Endothelial cell of umbilical vein (primary cell): Measurements from ENCODE around the gene GNB1L. TPM values are rescaled to one million over a fixed set of nuclear protein-coding genes. Genes with fewer than 3 reads are reported as not detected.

Source experiments
- BruUV-seq: library from RNA; stranded (reverse); fragments of 400-500 nt; replicated peaks from 2 replicates; lab custom pipeline; 2021; lab: Mats Ljungman, UMichigan
- CTCF ChIA-PET: fragments of 300-600, 350-600 bp; sonication (Branson Sonifier 250); formaldehyde crosslinking; loops from one replicate; lab custom pipeline; 2021; ENCODE audit warnings: antibody characterized with exemption, inconsistent platforms; lab: Charles Lee
- POLR2A ChIA-PET: fragments of 300-600, 350-600 bp; sonication (Branson Sonifier 250); formaldehyde crosslinking; loops from one replicate; lab custom pipeline; 2021; ENCODE audit warnings: antibody characterized with exemption, inconsistent platforms; lab: Charles Lee
- DNase-seq: peaks from one replicate; pipeline ENCODE4 v3.0.0-alpha.2; 2011; ENCODE audit warnings: low read depth, low spot score
- FAIRE-seq: peaks from 2 replicates; lab custom pipeline; 2011; peaks lifted over from hg19 to GRCh38; lab: Jason Lieb, UNC
- H2AFZ ChIP-seq: 2 replicates; pipeline ENCODE4 v1.6.0; 2012; ENCODE audit warnings: low read depth, low read length, control low read depth, inconsistent platforms
- H3K27ac ChIP-seq: 2 replicates; pipeline ENCODE4 v1.5.1; 2011; ENCODE audit warnings: low read depth, mild to moderate bottlenecking, control low read depth, low read length, moderate library complexity; ENCODE audit not compliant: insufficient read depth
- H3K27me3 ChIP-seq, 2 experiments: 2 replicates each; pipeline versions ENCODE4 v1.6.0 to v1.6.1; 2011; ENCODE audit warnings: low read length in 2 of 2, mixed read lengths in 1 of 2; ENCODE audit not compliant: control insufficient read depth in 2 of 2, insufficient read depth in 2 of 2
- H3K36me3 ChIP-seq, 2 experiments: 2 replicates in 1 of 2; 3 replicates in 1 of 2; pipeline ENCODE4 v1.5.1; 2011; ENCODE audit warnings: low read length in 2 of 2, mild to moderate bottlenecking in 1 of 2, moderate library complexity in 1 of 2; ENCODE audit not compliant: control insufficient read depth in 2 of 2, insufficient read depth in 2 of 2; ENCODE audit errors: extremely low read depth in 1 of 2
- H3K4me1 ChIP-seq: 3 replicates; pipeline ENCODE4 v1.5.1; 2011; ENCODE audit warnings: mild to moderate bottlenecking, low read length; ENCODE audit not compliant: control insufficient read depth, insufficient read depth; ENCODE audit errors: extremely low read depth
- H3K4me2 ChIP-seq: 2 replicates; pipeline ENCODE4 v1.6.1; 2011; ENCODE audit warnings: low read length, control low read depth, mixed read lengths; ENCODE audit not compliant: insufficient read depth
- H3K4me3 ChIP-seq, 3 experiments: fragments of 200-600 bp in 1 of 3; sonication (generic), shearing (Covaris generic) in 1 of 3; replicated peaks in 1 of 3; 2 replicates each; pipeline ENCODE4 v1.5.1; 2011 to 2016; ENCODE audit warnings: control low read depth in 3 of 3, low read length in 3 of 3, mild to moderate bottlenecking in 2 of 3, inconsistent platforms in 1 of 3, low read depth in 1 of 3, moderate library complexity in 1 of 3; ENCODE audit not compliant: insufficient read depth in 1 of 3
- H3K79me2 ChIP-seq: 2 replicates; pipeline ENCODE4 v1.6.0; 2012; ENCODE audit warnings: low read length, inconsistent platforms; ENCODE audit not compliant: control insufficient read depth, insufficient read depth
- H3K9ac ChIP-seq: replicated peaks from 2 replicates; pipeline ENCODE3; 2011; ENCODE audit warnings: low read length, control low read depth; ENCODE audit not compliant: insufficient read depth; ENCODE audit errors: extremely low read depth
- H3K9me1 ChIP-seq: replicated peaks from 3 replicates; pipeline ENCODE4 v1.6.0; 2011; ENCODE audit warnings: mild to moderate bottlenecking, low read length; ENCODE audit not compliant: control insufficient read depth, insufficient read depth; ENCODE audit errors: extremely low read depth
- H3K9me3 ChIP-seq: replicated peaks from 2 replicates; pipeline ENCODE4 v1.5.1; 2012; ENCODE audit warnings: low read length, inconsistent platforms; ENCODE audit not compliant: control insufficient read depth, insufficient read depth
- H4K20me1 ChIP-seq: replicated peaks from 2 replicates; pipeline ENCODE3; 2011; ENCODE audit warnings: mild to moderate bottlenecking, low read length; ENCODE audit not compliant: control insufficient read depth, insufficient read depth; ENCODE audit errors: extremely low read depth
- CTCF ChIP-seq, 2 donors: IDR thresholded peaks; 1 replicate in 1 of 2; 2 replicates in 1 of 2; pipeline ENCODE4 v1.5.1; 2011; ENCODE audit warnings: low read length in 2 of 2, mild to moderate bottlenecking in 2 of 2, moderate library complexity in 2 of 2, control low read depth in 1 of 2, inconsistent platforms in 1 of 2, low read depth in 1 of 2; ENCODE audit not compliant: insufficient read depth in 1 of 2; ENCODE audit errors: extremely low read depth in 1 of 2
- EZH2 ChIP-seq: IDR thresholded peaks from 2 replicates; pipeline ENCODE4 v1.6.1; 2012; ENCODE audit warnings: borderline replicate concordance, low read depth, mild to moderate bottlenecking, moderate library complexity, low read length, inconsistent platforms; ENCODE audit not compliant: severe bottlenecking
- FOS ChIP-seq: IDR thresholded peaks from 2 replicates; pipeline ENCODE4 v1.6.1; 2011; ENCODE audit warnings: mild to moderate bottlenecking, low read length, moderate library complexity, borderline replicate concordance; ENCODE audit not compliant: insufficient read depth
- GATA2 ChIP-seq: IDR thresholded peaks from 2 replicates; pipeline ENCODE4 v1.7.0; 2011; ENCODE audit warnings: low read depth, mild to moderate bottlenecking, moderate library complexity, mixed read lengths, low read length; ENCODE audit not compliant: insufficient read length, insufficient read depth
- JUN ChIP-seq: IDR thresholded peaks from 2 replicates; pipeline ENCODE4 v1.6.1; 2011; ENCODE audit warnings: borderline replicate concordance, low read depth; ENCODE audit not compliant: insufficient read length, insufficient read depth
- MAX ChIP-seq: IDR thresholded peaks from 2 replicates; pipeline ENCODE4 v1.6.1; 2011; ENCODE audit not compliant: insufficient read depth, insufficient read length
- MYC ChIP-seq: IDR thresholded peaks from one replicate; pipeline ENCODE4 v1.6.1; 2011; ENCODE audit warnings: mild to moderate bottlenecking, low read depth, low read length
- POLR2A ChIP-seq: IDR thresholded peaks from 2 replicates; pipeline ENCODE4 v1.6.1; 2012; ENCODE audit warnings: low read depth, mild to moderate bottlenecking, control low read depth, low read length
- POLR2AphosphoS5 ChIP-seq: IDR thresholded peaks from 2 replicates; pipeline ENCODE4 v1.6.1; 2012; ENCODE audit warnings: low read depth, mild to moderate bottlenecking, control low read depth, low read length, moderate library complexity; ENCODE audit not compliant: insufficient read depth
- dilution Hi-C: fragments of 300-500 bp; cut with MboI; formaldehyde crosslinking; loops from one replicate; pipeline ENCODE4 v1.15.0; 2019; ENCODE audit warnings: low sequenced_read_pairs; ENCODE audit not compliant: extremely low pct_ligation_motif_present
- intact Hi-C: fragments of 100-400 bp; cut with micrococcal nuclease; formaldehyde crosslinking; loops from one replicate; pipeline ENCODE4 v1.10.0; 2022
- polyA plus RNA-seq, 4 experiments: library from polyadenylated mRNA; depleted of rRNA in 3 of 4; stranded (reverse) in 3 of 4; unstranded in 1 of 4; fragments of >200 nt; gene quantifications; 2 replicates each; pipeline versions ENCODE4 v1.2.1 to v1.2.3, GENCODE V29; 2011 to 2012; ENCODE audit warnings: missing spikeins in 1 of 4
- total RNA-seq: library from RNA; stranded (reverse); gene quantifications from 2 replicates; pipeline ENCODE4 v1.2.3, GENCODE V29; 2021

The GNB1L gene
- total and polyA plus RNA-seq, 2 donors (not counting 3 experiments of a cell fraction or from before 2014, with no cell fraction given), result 5.4 to 5.9 TPM

DNA sequence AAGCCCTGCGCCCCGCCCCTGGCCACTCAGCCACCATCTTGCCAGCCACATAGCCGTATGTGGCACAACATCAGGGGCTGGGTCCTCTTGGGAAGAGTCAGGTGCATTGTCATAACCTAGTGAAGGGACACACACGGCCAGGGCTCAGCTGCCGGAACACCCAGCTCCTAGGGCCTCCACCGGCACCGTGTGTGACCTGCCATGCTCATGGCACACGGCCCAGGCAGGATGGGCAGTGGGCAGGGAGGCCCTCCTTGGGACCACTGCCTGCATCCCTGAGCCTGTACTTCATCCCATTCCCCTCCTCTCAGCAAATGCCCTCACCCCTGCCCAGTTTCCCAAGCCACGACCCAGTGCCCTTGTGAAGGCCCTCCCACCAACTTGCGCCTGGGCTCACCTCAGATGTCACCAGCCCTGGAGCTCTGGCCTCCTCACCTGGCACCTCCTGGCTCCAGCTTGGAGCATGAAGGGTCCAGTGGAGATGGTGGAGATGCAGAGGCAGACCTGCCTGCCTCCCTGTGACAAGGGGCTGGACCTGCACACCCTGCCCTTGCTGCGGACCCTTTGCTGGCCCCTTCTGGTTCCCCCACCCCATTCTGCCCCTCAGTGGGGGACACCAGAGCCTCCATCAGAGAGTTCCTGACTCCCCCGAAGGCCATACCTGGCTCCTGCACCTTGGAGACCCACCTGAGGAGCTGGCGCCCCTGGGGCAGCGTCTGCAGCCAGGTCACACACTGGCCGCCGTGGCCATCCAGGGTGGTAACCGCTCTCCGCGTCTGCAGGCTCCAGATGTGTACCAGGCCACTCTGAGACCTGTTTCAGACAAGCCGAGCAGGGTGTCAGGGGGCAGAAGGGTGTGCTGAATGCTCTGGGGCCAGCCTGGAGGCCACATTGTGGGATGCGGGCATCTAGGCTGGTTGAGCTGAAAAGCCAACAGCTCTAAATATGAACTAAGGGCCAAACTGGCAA, 34.5 kb downstream of the GNB1L start:
- Histone ChIP-seq H3K36me3 (no peaks in the 10 kb centered on the region), H3K9me3 (no peaks in the 10 kb centered on the region), H3K4me3 (no peak overlapping the region), H2AFZ (no peak overlapping the region), H3K9ac (no peak overlapping the region), H3K9me1 (no peaks in the 10 kb centered on the region), H3K4me1 (no peaks in the 10 kb centered on the region), H4K20me1 (no peaks in the 10 kb centered on the region), H3K27me3 (no peaks in the 10 kb centered on the region), H3K4me2 (no peak overlapping the region), H3K79me2 (no peaks in the 10 kb centered on the region), H3K27ac (no peak overlapping the region)
- dilution Hi-C loops, result no loop called here
- DNase-seq, result no peak
- ChIA-PET CTCF (interaction anchor here (0.9 to 1.6 kb wide), 2 partner anchors 12 to 90 kb away, joined by 3 to 4 read pairs; no protein-coding TSS in a partner anchor), POLR2A (no interaction called here)
- intact Hi-C loops, result no loop called here
- no peak for FAIRE-seq
- TF ChIP-seq POLR2A (no peak), POLR2AphosphoS5 (no peak), JUN (no peak), CTCF (IDR thresholded peaks at IDR 0.05; ENCODE audit: extremely low read depth in 1 of 2, insufficient read depth in 1 of 2, low read depth in 1 of 2, low read length in 2 of 2) (no peak), EZH2 (no peak), MYC (no peak), GATA2 (no peak), MAX (no peak), FOS (no peak)
- no TSS peak for BruUV-seq
